Fibroblast of pulmonary artery (primary cell): ENCODE measurements around the gene PRRT3.

Source experiments
- DNase-seq: peaks from one replicate; pipeline ENCODE4 v3.0.0-alpha.2; 2010; ENCODE audit warnings: low read depth
- H3K4me3 ChIP-seq: replicated peaks from 2 replicates; pipeline ENCODE4 v1.5.1; 2011; ENCODE audit warnings: low read depth, mild to moderate bottlenecking, control low read depth, low read length, moderate library complexity
- TF ChIP-seq, protein P1 (sequence below): IDR thresholded peaks from 2 replicates; pipeline ENCODE4 v1.5.1; 2011; ENCODE audit warnings: mild to moderate bottlenecking, control low read depth, low read length, inconsistent platforms; ENCODE audit errors: missing control alignments

Gene PRRT3

DNA sequence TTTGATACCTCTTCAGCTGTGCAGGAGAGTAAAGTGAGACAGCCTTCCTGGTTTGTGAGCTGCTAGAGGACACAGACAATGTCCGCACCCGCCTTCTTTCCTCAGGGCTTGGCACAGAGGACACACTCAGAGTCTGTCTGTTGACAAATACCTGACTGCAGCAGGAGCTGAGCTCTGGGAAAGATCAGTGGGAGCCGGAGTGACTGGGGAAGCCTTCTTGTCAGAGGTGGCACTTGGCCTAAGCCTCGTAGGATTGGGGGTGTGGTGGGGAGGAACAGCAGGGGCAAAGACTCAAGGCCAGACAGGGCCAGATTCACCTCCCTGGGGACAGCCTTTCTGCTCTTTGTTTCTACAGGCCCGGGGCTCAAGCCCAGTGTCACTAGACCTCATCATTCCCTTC is 38.6 kb downstream of the PRRT3 start:
- TF ChIP-seq, protein P1, sequence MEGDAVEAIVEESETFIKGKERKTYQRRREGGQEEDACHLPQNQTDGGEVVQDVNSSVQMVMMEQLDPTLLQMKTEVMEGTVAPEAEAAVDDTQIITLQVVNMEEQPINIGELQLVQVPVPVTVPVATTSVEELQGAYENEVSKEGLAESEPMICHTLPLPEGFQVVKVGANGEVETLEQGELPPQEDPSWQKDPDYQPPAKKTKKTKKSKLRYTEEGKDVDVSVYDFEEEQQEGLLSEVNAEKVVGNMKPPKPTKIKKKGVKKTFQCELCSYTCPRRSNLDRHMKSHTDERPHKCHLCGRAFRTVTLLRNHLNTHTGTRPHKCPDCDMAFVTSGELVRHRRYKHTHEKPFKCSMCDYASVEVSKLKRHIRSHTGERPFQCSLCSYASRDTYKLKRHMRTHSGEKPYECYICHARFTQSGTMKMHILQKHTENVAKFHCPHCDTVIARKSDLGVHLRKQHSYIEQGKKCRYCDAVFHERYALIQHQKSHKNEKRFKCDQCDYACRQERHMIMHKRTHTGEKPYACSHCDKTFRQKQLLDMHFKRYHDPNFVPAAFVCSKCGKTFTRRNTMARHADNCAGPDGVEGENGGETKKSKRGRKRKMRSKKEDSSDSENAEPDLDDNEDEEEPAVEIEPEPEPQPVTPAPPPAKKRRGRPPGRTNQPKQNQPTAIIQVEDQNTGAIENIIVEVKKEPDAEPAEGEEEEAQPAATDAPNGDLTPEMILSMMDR, result no peak
- no peak for DNase-seq
- H3K4me3 ChIP-seq, result no peak overlapping the region

DNA sequence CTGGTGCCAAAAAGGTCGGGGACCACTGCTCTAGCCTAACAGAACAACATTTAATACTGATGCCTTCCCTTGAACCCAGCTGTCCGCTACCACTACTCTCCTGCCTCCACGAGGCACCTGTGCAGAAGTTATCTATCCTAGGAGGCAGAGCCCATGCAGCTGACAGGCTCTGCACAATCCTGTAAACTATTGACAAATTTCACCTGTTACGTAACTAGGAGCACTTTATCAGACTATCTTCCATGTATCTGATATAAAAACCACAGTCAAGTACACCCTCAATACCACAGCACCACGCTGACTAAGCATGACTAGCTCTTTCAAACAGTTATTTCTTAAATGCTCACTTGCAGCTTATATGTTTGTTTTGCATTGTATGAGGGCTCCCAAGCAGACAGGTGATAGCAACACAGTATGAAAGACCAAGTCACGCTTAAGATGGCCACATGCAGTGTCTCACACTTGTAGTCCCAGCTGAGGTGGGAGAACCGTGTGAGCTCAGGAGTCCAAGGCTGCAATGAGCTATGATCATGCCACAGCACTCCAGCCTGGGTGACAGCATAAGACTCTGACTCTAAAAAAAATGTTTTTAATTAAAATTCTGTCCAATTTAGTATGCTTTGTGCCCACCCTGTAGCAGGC is 39.8 kb downstream of the PRRT3 start:
- DNase-seq, result peak; percentile 53
- H3K4me3 ChIP-seq, result no peak overlapping the region
- TF ChIP-seq, protein P1, result no peak

DNA sequence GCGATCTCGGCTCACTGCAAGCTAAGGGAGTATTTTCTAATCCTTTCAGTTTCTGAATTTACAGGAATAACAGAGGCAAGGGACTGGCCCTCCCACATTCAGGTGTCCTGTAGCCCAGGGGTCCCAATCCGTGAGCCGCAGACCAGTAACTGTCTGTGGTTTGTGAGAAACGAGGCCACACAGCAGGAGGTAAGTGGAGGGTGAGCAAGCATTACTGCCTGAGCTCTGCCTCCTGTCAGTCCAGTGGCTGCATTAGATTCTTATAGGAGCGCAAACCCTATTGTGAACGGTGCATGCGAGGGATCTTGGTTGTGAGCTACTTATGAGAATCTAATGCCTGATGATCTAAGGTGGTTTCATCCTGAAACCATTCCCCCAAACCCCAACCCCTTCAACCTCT is 40.3 kb downstream of the PRRT3 start:
- H3K4me3 ChIP-seq, result no peak overlapping the region
- DNase-seq, result no peak
- TF ChIP-seq, protein P1, result no peak

DNA sequence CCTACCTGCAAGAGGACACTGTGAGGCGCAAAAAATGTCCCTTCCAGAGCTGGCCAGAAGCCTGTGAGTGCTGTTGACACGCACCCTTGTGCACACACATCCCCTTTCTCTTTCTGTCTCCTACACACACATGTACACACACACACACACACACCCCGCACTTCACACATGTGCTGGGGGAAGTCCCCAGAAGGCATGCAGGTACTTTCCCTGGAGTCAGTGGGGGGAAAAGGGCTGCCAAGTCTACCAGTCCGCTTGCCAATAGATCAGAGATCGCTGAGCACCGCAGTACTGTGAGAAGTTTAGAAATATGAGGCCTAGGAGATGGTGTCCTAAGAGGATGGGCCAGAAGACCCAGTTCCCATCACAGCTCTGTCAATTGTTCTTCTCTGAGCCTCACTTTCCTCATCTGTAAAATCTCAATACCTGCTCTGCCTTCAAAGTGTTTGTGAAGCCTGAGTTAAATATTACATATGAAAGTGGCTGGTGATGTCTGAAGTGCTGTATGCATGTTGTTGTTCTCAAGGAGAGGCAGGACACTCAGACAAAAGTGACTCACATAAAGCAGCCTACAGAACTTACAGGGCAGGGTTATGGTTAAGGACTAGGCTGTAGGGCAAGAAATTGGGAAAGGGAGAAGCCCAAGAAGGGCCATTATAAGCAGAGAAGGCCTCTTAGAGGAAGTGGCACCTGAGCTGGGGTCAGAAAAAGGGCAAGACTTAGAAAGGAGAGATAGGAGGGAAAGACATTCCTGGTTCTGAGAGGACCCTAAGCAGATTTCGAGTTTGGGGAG is 42.8 kb downstream of the PRRT3 start:
- TF ChIP-seq, protein P1, result no peak
- no peak overlapping the region for H3K4me3 ChIP-seq
- no peak for DNase-seq

DNA sequence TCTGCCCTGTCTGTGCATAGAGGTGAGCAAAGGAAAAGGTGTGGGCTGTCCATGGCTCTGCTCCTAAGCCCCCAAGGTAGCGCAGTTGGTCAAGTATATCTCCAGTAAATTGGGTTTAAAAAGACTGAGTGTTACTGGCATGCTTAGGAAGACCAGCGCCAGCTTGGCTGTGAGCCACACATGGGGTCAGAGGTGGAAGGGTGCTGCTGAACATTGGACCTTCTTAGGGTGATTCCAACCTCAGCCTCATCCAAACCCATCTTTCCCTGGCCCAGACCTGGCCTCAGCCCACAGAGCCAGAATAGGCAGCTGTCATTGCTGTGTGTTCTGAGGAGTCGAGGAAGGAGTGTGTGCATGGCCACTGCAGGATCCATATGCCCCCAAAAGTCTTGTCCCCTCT is 43.9 kb downstream of the PRRT3 start:
- H3K4me3 ChIP-seq, result no peak overlapping the region
- no peak for DNase-seq
- TF ChIP-seq, protein P1, result no peak

DNA sequence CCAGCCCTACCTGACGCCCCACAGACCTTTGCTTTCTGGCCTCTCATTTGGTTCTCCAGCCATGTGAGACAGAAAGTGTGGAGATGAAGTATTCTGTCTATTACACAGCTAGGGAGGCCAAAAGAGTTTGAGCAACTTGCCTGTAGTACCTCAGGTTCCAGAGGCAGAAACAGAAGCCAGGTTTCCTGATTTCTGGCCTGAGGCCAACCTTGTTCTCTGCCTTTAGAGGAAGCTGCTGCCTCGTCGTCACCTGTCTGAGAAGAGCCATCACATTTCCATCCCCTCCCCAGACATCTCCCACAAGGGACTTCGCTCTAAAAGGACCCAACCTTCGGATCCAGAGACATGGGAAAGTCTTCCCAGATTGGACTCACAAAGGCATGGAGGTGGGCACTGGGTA is 45.7 kb downstream of the PRRT3 start:
- TF ChIP-seq, protein P1, result no peak
- H3K4me3 ChIP-seq, result no peak overlapping the region
- no peak for DNase-seq
